Liver (tissue), 9 donors: Measurements from ENCODE around the gene SORCS2. TPM values are rescaled to one million over a fixed set of nuclear protein-coding genes. Genes with fewer than 3 reads are reported as not detected.

Experiments
- DNase-seq: peaks from one replicate; pipeline ENCODE4 v3.0.0-alpha.2; 2017; ENCODE audit warnings: low spot score
- H3K27ac ChIP-seq, 2 donors: one replicate each; pipeline ENCODE4 v1.7.0; 2013; ENCODE audit warnings: inconsistent platforms in 2 of 2, low read length in 2 of 2, control low read depth in 1 of 2, low read depth in 1 of 2, mild to moderate bottlenecking in 1 of 2
- H3K27me3 ChIP-seq, 4 donors: one replicate each; pipeline versions ENCODE4 v1.6.1 to v1.7.0; 2013; ENCODE audit warnings: low read length in 3 of 4, inconsistent platforms in 1 of 4, mild to moderate bottlenecking in 1 of 4, moderate library complexity in 1 of 4; ENCODE audit not compliant: control insufficient read depth in 4 of 4, insufficient read depth in 4 of 4
- H3K36me3 ChIP-seq, 4 donors: one replicate each; pipeline versions ENCODE4 v1.6.1 to v1.7.0; 2013; ENCODE audit warnings: low read length in 3 of 4, mild to moderate bottlenecking in 3 of 4, low read depth in 1 of 4, moderate library complexity in 1 of 4; ENCODE audit not compliant: control insufficient read depth in 4 of 4, insufficient read depth in 3 of 4
- H3K4me1 ChIP-seq, 4 donors: one replicate each; pipeline versions ENCODE4 v1.6.1 to v1.7.0; 2013; ENCODE audit warnings: low read length in 3 of 4, mild to moderate bottlenecking in 3 of 4, moderate library complexity in 1 of 4; ENCODE audit not compliant: control insufficient read depth in 4 of 4, insufficient read depth in 4 of 4
- H3K4me3 ChIP-seq, 3 donors: one replicate each; pipeline versions ENCODE4 v1.6.1 to v1.7.0; 2013; ENCODE audit warnings: low read length in 3 of 3, control low read depth in 1 of 3, low read depth in 1 of 3, mild to moderate bottlenecking in 1 of 3
- H3K9ac ChIP-seq, 2 donors: one replicate each; pipeline ENCODE4 v1.7.0; 2013; ENCODE audit warnings: low read length in 2 of 2, mild to moderate bottlenecking in 2 of 2, moderate library complexity in 2 of 2, control low read depth in 1 of 2, low read depth in 1 of 2
- H3K9me3 ChIP-seq, 4 donors: one replicate each; pipeline versions ENCODE4 v1.6.1 to v1.7.0; 2013; ENCODE audit warnings: low read length in 3 of 4; ENCODE audit not compliant: control insufficient read depth in 4 of 4
- ATF3 ChIP-seq: IDR thresholded peaks from 2 replicates; pipeline ENCODE4 v1.6.1; 2016; ENCODE audit warnings: antibody characterized with exemption
- CTCF ChIP-seq: fragments of 150-350 bp; IDR thresholded peaks from 2 replicates; pipeline ENCODE4 v1.5.1; 2017; ENCODE audit warnings: improper control_type of control experiment, low read depth, low read length; ENCODE audit not compliant: missing input control
- EGR1 ChIP-seq, 2 donors: IDR thresholded peaks; 2 replicates each; pipeline ENCODE4 v1.6.1; 2016 to 2018; ENCODE audit warnings: antibody characterized with exemption in 2 of 2, low read depth in 2 of 2
- FOXA1 ChIP-seq: IDR thresholded peaks from 2 replicates; pipeline ENCODE4 v1.6.1; 2016; ENCODE audit warnings: antibody characterized with exemption
- FOXA2 ChIP-seq: IDR thresholded peaks from 2 replicates; pipeline ENCODE4 v1.6.1; 2016; ENCODE audit warnings: antibody characterized with exemption
- GABPA ChIP-seq, 2 donors: IDR thresholded peaks in 1 of 2; conservative IDR thresholded peaks in 1 of 2; 2 replicates each; pipeline ENCODE4 v1.6.1; 2016; ENCODE audit warnings: antibody characterized with exemption in 2 of 2, mild to moderate bottlenecking in 1 of 2, moderate library complexity in 1 of 2
- HNF4A ChIP-seq, 2 donors: conservative IDR thresholded peaks; 2 replicates each; pipeline ENCODE4 v1.6.1; 2016; ENCODE audit warnings: antibody characterized with exemption in 2 of 2, mild to moderate bottlenecking in 2 of 2
- HNF4G ChIP-seq: IDR thresholded peaks from 2 replicates; pipeline ENCODE4 v1.6.1; 2016; ENCODE audit warnings: antibody characterized with exemption
- JUND ChIP-seq, 2 donors: IDR thresholded peaks; 2 replicates each; pipeline ENCODE4 v1.6.1; 2016; ENCODE audit warnings: antibody characterized with exemption in 2 of 2
- MAX ChIP-seq: IDR thresholded peaks from 2 replicates; pipeline ENCODE4 v1.6.1; 2016; ENCODE audit warnings: antibody characterized with exemption
- NR2F2 ChIP-seq: IDR thresholded peaks from 2 replicates; pipeline ENCODE4 v1.6.1; 2016; ENCODE audit warnings: antibody characterized with exemption
- RAD21 ChIP-seq, 2 donors: IDR thresholded peaks; 2 replicates each; pipeline ENCODE4 v1.6.1; 2016; ENCODE audit warnings: antibody characterized with exemption in 2 of 2, mild to moderate bottlenecking in 2 of 2
- RXRA ChIP-seq, 2 donors: IDR thresholded peaks; 2 replicates each; pipeline ENCODE4 v1.6.1; 2017 to 2018; ENCODE audit warnings: antibody characterized with exemption in 2 of 2, mild to moderate bottlenecking in 1 of 2
- SP1 ChIP-seq: IDR thresholded peaks from 2 replicates; pipeline ENCODE4 v1.6.1; 2018; ENCODE audit warnings: antibody characterized with exemption, mild to moderate bottlenecking
- TAF1 ChIP-seq: conservative IDR thresholded peaks from 2 replicates; pipeline ENCODE4 v1.6.1; 2016; ENCODE audit warnings: antibody characterized with exemption, mild to moderate bottlenecking
- YY1 ChIP-seq: IDR thresholded peaks from 2 replicates; pipeline ENCODE4 v1.6.1; 2016; ENCODE audit warnings: antibody characterized with exemption, mild to moderate bottlenecking
- ZBTB33 ChIP-seq: IDR thresholded peaks from 2 replicates; pipeline ENCODE4 v1.6.1; 2016; ENCODE audit warnings: antibody characterized with exemption
- WGBS: extraction: QIAGEN DNeasy Blood & Tissue Kit; methylation state at CpG from one replicate; pipeline ENCODE4 v1.1.7; 2013; 5-methylcytosine and 5-hydroxymethylcytosine counted together
- polyA plus RNA-seq, 2 donors: library from polyadenylated mRNA; stranded (reverse) in 1 of 2; unstranded in 1 of 2; fragments of 200-250 nt in 1 of 2; fragments of >200 nt in 1 of 2; fragmentation: Nextera tagmentation in 1 of 2; extraction: Ambion mirVana in 1 of 2; gene quantifications; one replicate each; pipeline versions ENCODE4 v1.2.1 to v1.2.3, GENCODE V29; 2013 to 2015
- total RNA-seq, 2 donors: library from RNA; depleted of rRNA; stranded (reverse); fragments of >200 nt; gene quantifications; one replicate each; pipeline ENCODE4 v1.2.3, GENCODE V29; 2014
- donor health status: healthy.
- donor health status: healthy.
- donor health status: healthy.
- donor health status: healthy.
- donor health status: healthy.

SORCS2 gene
- total and polyA plus RNA-seq, 4 donors = 0.10 to 1.4 (median 0.92) TPM

- Histone ChIP-seq H3K27ac (no peak overlapping the region), H3K4me1 (peaks cover 0 to 7% (median 4%) of the 10 kb centered on the region in 4 donors), H3K4me3 (no peak overlapping the region), H3K9ac (no peak overlapping the region), H3K36me3 (no peaks in the 10 kb centered on the region), H3K9me3 (no peaks in the 10 kb centered on the region), H3K27me3 (no peaks in the 10 kb centered on the region)
- WGBS = 45% methylated on average over 22 of the region's 22 CpGs
- no peak for DNase-seq
- no peak for TF ChIP-seq SP1
- no peak for TF ChIP-seq JUND (IDR thresholded peaks at IDR 0.05)
- TF ChIP-seq ATF3 = no peak
- TF ChIP-seq TAF1 = no peak
- TF ChIP-seq RXRA (IDR thresholded peaks at IDR 0.05) = no peak
- TF ChIP-seq MAX = no peak
- no peak for TF ChIP-seq FOXA2
- no peak for TF ChIP-seq YY1
- no peak for TF ChIP-seq FOXA1
Observed at GRCh38 chr4:7365462-7366179, 173.3 kb downstream of the SORCS2 start.

GRCh38 chr4:7366180-7366945 lies 174.0 kb downstream of the SORCS2 start:
- Histone ChIP-seq H3K36me3 (no peaks in the 10 kb centered on the region), H3K27me3 (no peaks in the 10 kb centered on the region), H3K27ac (no peak overlapping the region), H3K4me3 (no peak overlapping the region), H3K9ac (no peak overlapping the region), H3K4me1 (peaks cover 0 to 7% (median 4%) of the 10 kb centered on the region in 4 donors), H3K9me3 (no peaks in the 10 kb centered on the region)
- TF ChIP-seq CTCF = no peak
- no peak for TF ChIP-seq HNF4A (conservative IDR thresholded peaks at IDR 0.05)
- no peak for TF ChIP-seq RXRA (IDR thresholded peaks at IDR 0.05)
- no peak for DNase-seq
- 59% methylated on average over 11 of the region's 11 CpGs for WGBS

GRCh38 chr4:7366954-7367353 lies 174.6 kb downstream of the SORCS2 start:
- Histone ChIP-seq H3K27ac (no peak overlapping the region), H3K4me3 (no peak overlapping the region), H3K27me3 (no peaks in the 10 kb centered on the region), H3K9ac (no peak overlapping the region), H3K9me3 (no peaks in the 10 kb centered on the region), H3K4me1 (peaks cover 0 to 7% (median 4%) of the 10 kb centered on the region in 4 donors), H3K36me3 (no peaks in the 10 kb centered on the region)
- DNase-seq = no peak
- 85% methylated on average over 7 of the region's 7 CpGs for WGBS
- TF ChIP-seq TAF1 (no peak), HNF4G (no peak), GABPA (IDR thresholded peaks at IDR 0.05 in 1 of 2, conservative IDR thresholded peaks at IDR 0.05 in 1 of 2) (no peak), ATF3 (no peak), CTCF (no peak), RXRA (IDR thresholded peaks at IDR 0.05) (no peak), FOXA1 (no peak), JUND (IDR thresholded peaks at IDR 0.05) (no peak), SP1 (no peak), MAX (no peak), RAD21 (IDR thresholded peaks at IDR 0.05) (no peak), NR2F2 (no peak), YY1 (no peak), FOXA2 (no peak), EGR1 (IDR thresholded peaks at IDR 0.05; ENCODE audit: low read depth in 2 of 2) (no peak), HNF4A (conservative IDR thresholded peaks at IDR 0.05) (no peak), ZBTB33 (no peak)
